K562 (cell line): ENCODE measurements around the gene PBXIP1. TPM values are rescaled to one million over a fixed set of nuclear protein-coding genes. Genes with fewer than 3 reads are reported as not detected.
A peak's percentile ranks its signal among the peaks of the same experiment; 100 is the strongest.

Source experiments
- HDAC6 ChIP-seq: IDR thresholded peaks from 2 replicates; pipeline ENCODE4 v1.6.1; 2012; ENCODE audit warnings: low read depth, mild to moderate bottlenecking, control low read depth, inconsistent platforms, low read length, moderate library complexity
- MEIS2 ChIP-seq: fragments of 450-650 bp; IDR thresholded peaks from 2 replicates; pipeline ENCODE4 v1.6.1; 2014; ENCODE audit warnings: mild to moderate bottlenecking; ENCODE audit not compliant: partially characterized antibody
- MTA2 ChIP-seq: fragments of 450-650 bp; IDR thresholded peaks from 2 replicates; pipeline ENCODE4 v1.6.1; 2016; ENCODE audit warnings: low read depth
- NBN ChIP-seq: fragments of 450-650 bp; IDR thresholded peaks from 2 replicates; pipeline ENCODE4 v1.6.1; 2016; ENCODE audit warnings: low read depth, mild to moderate bottlenecking
- NFIC ChIP-seq: fragments of 450-650 bp; IDR thresholded peaks from 2 replicates; pipeline ENCODE4 v1.6.1; 2017; ENCODE audit warnings: mild to moderate bottlenecking, inconsistent platforms
- SOX6 ChIP-seq: fragments of 450-650 bp; IDR thresholded peaks from 2 replicates; pipeline ENCODE4 v1.6.1; 2014; ENCODE audit warnings: mild to moderate bottlenecking
- SUPT5H ChIP-seq: fragments of 450-650 bp; IDR thresholded peaks from 2 replicates; pipeline ENCODE4 v1.6.1; 2016
- ZBTB40 ChIP-seq, 2 experiments: fragments of 450-650 bp in 1 of 2; sonication (generic) in 1 of 2; formaldehyde crosslinking in 1 of 2; IDR thresholded peaks; 2 replicates each; pipeline versions ENCODE4 v1.7.1 to v1.9.0; 2016 to 2022; ENCODE audit warnings: inconsistent platforms in 1 of 2, mild to moderate bottlenecking in 1 of 2, missing genetic modification reagents in 1 of 2
- ZNF121 ChIP-seq: sonication (generic); formaldehyde crosslinking; conservative IDR thresholded peaks from 2 replicates; pipeline ENCODE4 v1.8.0; 2022; ENCODE audit warnings: missing genetic modification reagents
- polyA plus RNA-seq, 8 experiments: library from polyadenylated mRNA; depleted of rRNA in 4 of 8; stranded (reverse) in 5 of 8; unstranded in 3 of 8; fragments of >200 nt; fragmentation: Nextera tagmentation in 2 of 8; fragmentation: Illumina TruSeq in 1 of 8; extraction: Ambion mirVana in 2 of 8; extraction: Trizol in 1 of 8; gene quantifications; 2 replicates each; pipeline versions ENCODE4 v1.2.1 to v1.2.3, GENCODE V29; 2011 to 2014; ENCODE audit warnings: inconsistent platforms in 1 of 8, missing spikeins in 1 of 8
- total RNA-seq, 7 experiments: library from RNA; depleted of rRNA in 6 of 7; stranded (reverse); fragments of >200 nt in 6 of 7; fragmentation: Illumina TruSeq in 2 of 7; extraction: Trizol in 2 of 7; gene quantifications; 2 replicates each; pipeline versions ENCODE4 v1.2.1 to v1.2.3, GENCODE V29; 2011 to 2021; ENCODE audit warnings: low replicate concordance in 1 of 7
- TF ChIP-seq, protein P1 (sequence below): sonication (generic); formaldehyde crosslinking; IDR thresholded peaks from 2 replicates; pipeline ENCODE4 v1.8.0; 2023; ENCODE audit warnings: mild to moderate bottlenecking, missing genetic modification reagents
- TF ChIP-seq, protein P2 (sequence below): fragments of 250-450 bp; sonication (Bioruptor Pico); IDR thresholded peaks from 2 replicates; pipeline ENCODE4 v1.5.0; 2021

Gene PBXIP1
- total and polyA plus RNA-seq, 9 of the 15 experiments (the other 6 are each of a cell fraction or from before 2014, with no cell fraction given): 0.13 to 8.3 (median 5.8) TPM

DNA sequence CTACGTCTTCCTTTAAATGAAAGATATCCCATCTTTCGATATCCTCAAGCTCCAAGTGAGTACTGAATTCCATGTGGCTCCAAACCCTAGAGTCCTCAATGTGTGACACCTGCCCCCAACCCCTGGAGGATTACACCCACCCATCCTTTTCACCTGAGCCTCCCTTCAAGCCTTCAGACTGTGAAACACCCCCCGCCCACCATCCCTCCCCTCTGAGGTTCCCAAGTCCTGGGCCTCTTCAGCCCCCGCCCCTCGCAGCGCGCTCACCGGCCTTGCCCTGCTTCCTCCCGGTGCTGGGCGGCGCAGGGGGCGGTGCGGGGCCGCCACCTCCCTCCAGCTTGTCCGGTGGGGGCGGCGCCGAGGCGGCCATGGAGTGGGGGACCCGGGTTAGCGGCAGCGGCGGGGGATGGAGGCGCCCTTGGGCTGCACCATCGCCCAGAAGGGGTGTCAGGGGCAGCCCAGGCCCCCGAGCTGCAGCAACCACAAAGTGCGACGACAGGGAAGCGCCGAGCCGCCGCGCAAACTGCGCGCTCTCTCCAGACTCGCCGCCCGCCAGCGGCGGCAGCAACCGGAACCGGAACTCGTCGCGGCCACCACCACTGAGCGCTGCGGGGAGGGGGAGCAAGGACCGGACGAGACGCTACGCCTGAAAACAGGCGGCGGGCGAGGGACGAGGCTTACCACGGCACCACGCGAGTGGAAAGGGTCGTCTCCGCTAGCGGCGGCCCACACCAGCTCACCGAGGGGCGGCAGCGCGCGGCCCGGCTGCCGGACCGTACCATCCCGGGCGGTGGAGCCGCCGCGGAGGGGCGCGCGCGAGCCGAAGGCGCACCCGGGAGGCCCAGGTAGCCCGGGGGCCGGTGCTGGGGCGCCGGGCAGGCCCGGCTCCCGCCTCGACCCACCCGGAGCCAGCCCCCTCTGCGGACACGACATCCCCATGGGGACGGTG is 5.6 kb upstream of the PBXIP1 start, which contains the start of gene PYGO2 (continued):
- TF ChIP-seq, protein P1, sequence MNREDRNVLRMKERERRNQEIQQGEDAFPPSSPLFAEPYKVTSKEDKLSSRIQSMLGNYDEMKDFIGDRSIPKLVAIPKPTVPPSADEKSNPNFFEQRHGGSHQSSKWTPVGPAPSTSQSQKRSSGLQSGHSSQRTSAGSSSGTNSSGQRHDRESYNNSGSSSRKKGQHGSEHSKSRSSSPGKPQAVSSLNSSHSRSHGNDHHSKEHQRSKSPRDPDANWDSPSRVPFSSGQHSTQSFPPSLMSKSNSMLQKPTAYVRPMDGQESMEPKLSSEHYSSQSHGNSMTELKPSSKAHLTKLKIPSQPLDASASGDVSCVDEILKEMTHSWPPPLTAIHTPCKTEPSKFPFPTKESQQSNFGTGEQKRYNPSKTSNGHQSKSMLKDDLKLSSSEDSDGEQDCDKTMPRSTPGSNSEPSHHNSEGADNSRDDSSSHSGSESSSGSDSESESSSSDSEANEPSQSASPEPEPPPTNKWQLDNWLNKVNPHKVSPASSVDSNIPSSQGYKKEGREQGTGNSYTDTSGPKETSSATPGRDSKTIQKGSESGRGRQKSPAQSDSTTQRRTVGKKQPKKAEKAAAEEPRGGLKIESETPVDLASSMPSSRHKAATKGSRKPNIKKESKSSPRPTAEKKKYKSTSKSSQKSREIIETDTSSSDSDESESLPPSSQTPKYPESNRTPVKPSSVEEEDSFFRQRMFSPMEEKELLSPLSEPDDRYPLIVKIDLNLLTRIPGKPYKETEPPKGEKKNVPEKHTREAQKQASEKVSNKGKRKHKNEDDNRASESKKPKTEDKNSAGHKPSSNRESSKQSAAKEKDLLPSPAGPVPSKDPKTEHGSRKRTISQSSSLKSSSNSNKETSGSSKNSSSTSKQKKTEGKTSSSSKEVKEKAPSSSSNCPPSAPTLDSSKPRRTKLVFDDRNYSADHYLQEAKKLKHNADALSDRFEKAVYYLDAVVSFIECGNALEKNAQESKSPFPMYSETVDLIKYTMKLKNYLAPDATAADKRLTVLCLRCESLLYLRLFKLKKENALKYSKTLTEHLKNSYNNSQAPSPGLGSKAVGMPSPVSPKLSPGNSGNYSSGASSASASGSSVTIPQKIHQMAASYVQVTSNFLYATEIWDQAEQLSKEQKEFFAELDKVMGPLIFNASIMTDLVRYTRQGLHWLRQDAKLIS (CRISPR knock-in tag): peak; percentile 43; the same call in 1 of the 2 replicates
- TF ChIP-seq ZNF121 (CRISPR knock-in tag) (no peak), NBN (peak; percentile 34; the same call in 1 of the 2 replicates), MTA2 (no peak), ZBTB40 (IDR thresholded peaks at IDR 0.05) (peak; percentile 95), ZBTB40 (CRISPR knock-in tag; IDR thresholded peaks at IDR 0.05) (no peak), MEIS2 (peak; percentile 11), HDAC6 (no peak), SUPT5H (peak; percentile 91), SOX6 (peak; percentile 30; the same call in 1 of the 2 replicates), NFIC (0 out of 2 replicates have a peak, but pooled peaks have one; percentile 9)
- TF ChIP-seq, protein P2, sequence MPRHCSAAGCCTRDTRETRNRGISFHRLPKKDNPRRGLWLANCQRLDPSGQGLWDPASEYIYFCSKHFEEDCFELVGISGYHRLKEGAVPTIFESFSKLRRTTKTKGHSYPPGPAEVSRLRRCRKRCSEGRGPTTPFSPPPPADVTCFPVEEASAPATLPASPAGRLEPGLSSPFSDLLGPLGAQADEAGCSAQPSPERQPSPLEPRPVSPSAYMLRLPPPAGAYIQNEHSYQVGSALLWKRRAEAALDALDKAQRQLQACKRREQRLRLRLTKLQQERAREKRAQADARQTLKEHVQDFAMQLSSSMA: peak; percentile 93
